ENCODE measurements around the gene SLC2A1. TPM values are rescaled to one million over a fixed set of nuclear protein-coding genes. Genes with fewer than 3 reads are reported as not detected.

Gene SLC2A1
- total RNA-seq, 4 donors from 2014 or later = 4.6 to 76.2 (median 28.2) TPM

- H3K4me1 ChIP-seq = peaks cover 0 to 5% of the 10 kb centered on the region in 2 donors
- peak overlapping the region in 1 of 2 donors; percentile 51 for H3K27ac ChIP-seq
- DNase-seq = peak; percentile 26 to 37
- H3K4me3 ChIP-seq = no peak overlapping the region
- TF ChIP-seq, protein P1, sequence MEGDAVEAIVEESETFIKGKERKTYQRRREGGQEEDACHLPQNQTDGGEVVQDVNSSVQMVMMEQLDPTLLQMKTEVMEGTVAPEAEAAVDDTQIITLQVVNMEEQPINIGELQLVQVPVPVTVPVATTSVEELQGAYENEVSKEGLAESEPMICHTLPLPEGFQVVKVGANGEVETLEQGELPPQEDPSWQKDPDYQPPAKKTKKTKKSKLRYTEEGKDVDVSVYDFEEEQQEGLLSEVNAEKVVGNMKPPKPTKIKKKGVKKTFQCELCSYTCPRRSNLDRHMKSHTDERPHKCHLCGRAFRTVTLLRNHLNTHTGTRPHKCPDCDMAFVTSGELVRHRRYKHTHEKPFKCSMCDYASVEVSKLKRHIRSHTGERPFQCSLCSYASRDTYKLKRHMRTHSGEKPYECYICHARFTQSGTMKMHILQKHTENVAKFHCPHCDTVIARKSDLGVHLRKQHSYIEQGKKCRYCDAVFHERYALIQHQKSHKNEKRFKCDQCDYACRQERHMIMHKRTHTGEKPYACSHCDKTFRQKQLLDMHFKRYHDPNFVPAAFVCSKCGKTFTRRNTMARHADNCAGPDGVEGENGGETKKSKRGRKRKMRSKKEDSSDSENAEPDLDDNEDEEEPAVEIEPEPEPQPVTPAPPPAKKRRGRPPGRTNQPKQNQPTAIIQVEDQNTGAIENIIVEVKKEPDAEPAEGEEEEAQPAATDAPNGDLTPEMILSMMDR (IDR thresholded peaks at IDR 0.05) = no peak
- TF ChIP-seq POLR2A (IDR thresholded peaks at IDR 0.05) = no peak
- no peaks in the 10 kb centered on the region for H3K9me3 ChIP-seq
- intact Hi-C loops (cut with DNase I; ENCODE audit: low total_unique reads) = no loop called here
- H3K36me3 ChIP-seq = no peaks in the 10 kb centered on the region
- no peaks in the 10 kb centered on the region for H3K27me3 ChIP-seq
These were observed 22.2 kb downstream of the SLC2A1 start for GRCh38 chr1:42936309-42937078.

- Histone ChIP-seq H3K27ac (peak overlapping the region in 1 of 2 donors; percentile 51), H3K36me3 (no peaks in the 10 kb centered on the region), H3K27me3 (no peaks in the 10 kb centered on the region), H3K4me3 (no peak overlapping the region), H3K9me3 (no peaks in the 10 kb centered on the region), H3K4me1 (peaks cover 0 to 5% of the 10 kb centered on the region in 2 donors)
- TF ChIP-seq, protein P1 (IDR thresholded peaks at IDR 0.05) = no peak
- no peak for TF ChIP-seq POLR2A (IDR thresholded peaks at IDR 0.05)
- intact Hi-C loops (cut with DNase I; ENCODE audit: low total_unique reads) = no loop called here
- peak in 1 of 2 donors; percentile 4 for DNase-seq
These were observed 22.7 kb downstream of the SLC2A1 start for GRCh38 chr1:42935971-42936308.

GRCh38 chr1:42935313-42935895 is 23.3 kb downstream of the SLC2A1 start:
- DNase-seq = peak in 1 of 2 donors; percentile 8
- Histone ChIP-seq H3K36me3 (no peaks in the 10 kb centered on the region), H3K9me3 (no peaks in the 10 kb centered on the region), H3K4me1 (peaks cover 0 to 5% of the 10 kb centered on the region in 2 donors), H3K4me3 (no peak overlapping the region), H3K27me3 (no peaks in the 10 kb centered on the region), H3K27ac (no peak overlapping the region)
- TF ChIP-seq, protein P1 (IDR thresholded peaks at IDR 0.05) = no peak
- no peak for TF ChIP-seq POLR2A (IDR thresholded peaks at IDR 0.05)
- intact Hi-C loops (cut with DNase I; ENCODE audit: low total_unique reads) = no loop called here

DNA sequence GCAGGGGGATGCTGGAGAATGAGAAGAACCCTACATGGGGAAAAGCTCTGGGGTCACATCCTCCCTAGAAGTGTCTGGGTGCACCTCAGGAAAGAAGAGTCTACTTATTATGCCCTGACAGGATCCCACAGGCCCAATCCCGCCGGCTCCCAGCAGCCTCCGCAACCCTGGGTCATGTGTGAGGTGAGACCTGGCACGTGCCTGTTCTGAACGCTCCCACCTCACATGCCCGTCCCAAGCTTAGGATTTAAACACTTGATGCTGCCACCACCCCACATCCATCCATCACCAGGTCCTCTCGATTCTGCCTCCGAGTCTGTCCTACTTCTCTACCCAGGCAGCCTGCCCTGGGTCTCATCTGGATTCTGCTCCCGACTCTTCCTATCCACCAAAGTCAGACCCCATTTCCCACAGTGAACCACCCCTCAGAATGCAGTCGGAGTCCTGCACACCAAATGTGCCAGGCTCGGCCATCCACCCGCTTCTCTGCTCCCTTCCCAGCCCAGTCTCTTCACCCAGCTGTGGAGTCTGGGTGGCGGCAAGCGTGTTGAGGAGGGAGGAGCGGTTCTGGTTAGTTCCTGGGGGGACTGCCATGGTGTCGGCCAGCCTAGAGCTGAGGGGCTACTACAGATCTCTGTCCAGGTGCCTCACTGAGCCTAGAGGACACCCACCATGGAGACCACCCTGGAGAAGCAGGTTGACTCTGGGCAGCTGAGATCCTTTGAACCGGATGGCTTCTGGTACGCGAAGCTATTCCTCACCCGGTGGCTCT is 23.9 kb downstream of the SLC2A1 start:
- Histone ChIP-seq H3K27me3 (no peaks in the 10 kb centered on the region), H3K4me1 (peaks cover 0 to 5% of the 10 kb centered on the region in 2 donors), H3K9me3 (no peaks in the 10 kb centered on the region), H3K36me3 (no peaks in the 10 kb centered on the region), H3K27ac (no peak overlapping the region), H3K4me3 (no peak overlapping the region)
- intact Hi-C loops (cut with DNase I; ENCODE audit: low total_unique reads) = no loop called here
- TF ChIP-seq, protein P1 (IDR thresholded peaks at IDR 0.05) = no peak
- TF ChIP-seq POLR2A (IDR thresholded peaks at IDR 0.05) = no peak
- DNase-seq = peak in 1 of 2 donors; percentile 4

Data from uterus (tissue), 4 donors.